ENCODE results near the gene MYO16. TPM values are rescaled to one million over a fixed set of nuclear protein-coding genes. Genes with fewer than 3 reads are reported as not detected.

The MYO16 gene
- total and polyA plus RNA-seq, 9 donors, result under 0.01 to 0.37 (median 0.16) TPM; not detected in 2

DNA sequence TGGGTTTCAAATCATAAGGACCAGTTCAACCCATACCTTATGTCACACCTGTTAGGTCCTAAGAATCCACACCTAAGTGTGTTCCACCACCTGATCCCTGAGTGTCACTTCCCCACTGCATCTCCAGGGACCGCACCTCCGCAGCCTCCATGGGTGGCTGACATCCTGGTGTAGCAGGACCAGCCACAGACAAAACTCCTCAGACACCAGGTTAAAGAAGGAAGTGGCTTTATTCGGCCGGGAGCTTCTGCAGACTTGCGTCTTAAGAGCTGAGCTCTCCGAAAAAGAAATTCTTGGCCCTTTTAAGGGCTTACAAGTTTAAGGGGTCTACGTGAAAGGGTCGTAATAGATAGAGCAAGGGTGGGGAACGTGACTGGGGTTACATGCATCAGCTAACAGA lies 509.9 kb downstream of the MYO16 start:
- no peak overlapping the region for H3K4me3 ChIP-seq
- no peaks in the 10 kb centered on the region for H3K9me3 ChIP-seq
- intact Hi-C loops (cut with DNase I), result no loop called here
- TF ChIP-seq, protein P1, sequence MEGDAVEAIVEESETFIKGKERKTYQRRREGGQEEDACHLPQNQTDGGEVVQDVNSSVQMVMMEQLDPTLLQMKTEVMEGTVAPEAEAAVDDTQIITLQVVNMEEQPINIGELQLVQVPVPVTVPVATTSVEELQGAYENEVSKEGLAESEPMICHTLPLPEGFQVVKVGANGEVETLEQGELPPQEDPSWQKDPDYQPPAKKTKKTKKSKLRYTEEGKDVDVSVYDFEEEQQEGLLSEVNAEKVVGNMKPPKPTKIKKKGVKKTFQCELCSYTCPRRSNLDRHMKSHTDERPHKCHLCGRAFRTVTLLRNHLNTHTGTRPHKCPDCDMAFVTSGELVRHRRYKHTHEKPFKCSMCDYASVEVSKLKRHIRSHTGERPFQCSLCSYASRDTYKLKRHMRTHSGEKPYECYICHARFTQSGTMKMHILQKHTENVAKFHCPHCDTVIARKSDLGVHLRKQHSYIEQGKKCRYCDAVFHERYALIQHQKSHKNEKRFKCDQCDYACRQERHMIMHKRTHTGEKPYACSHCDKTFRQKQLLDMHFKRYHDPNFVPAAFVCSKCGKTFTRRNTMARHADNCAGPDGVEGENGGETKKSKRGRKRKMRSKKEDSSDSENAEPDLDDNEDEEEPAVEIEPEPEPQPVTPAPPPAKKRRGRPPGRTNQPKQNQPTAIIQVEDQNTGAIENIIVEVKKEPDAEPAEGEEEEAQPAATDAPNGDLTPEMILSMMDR (IDR thresholded peaks at IDR 0.05), result no peak
- TF ChIP-seq POLR2A (IDR thresholded peaks at IDR 0.05), result no peak
- no peak for TF ChIP-seq EP300 (IDR thresholded peaks at IDR 0.05)
- H3K27me3 ChIP-seq, result no peaks in the 10 kb centered on the region
- no peak for DNase-seq
- no peaks in the 10 kb centered on the region for H3K36me3 ChIP-seq
- 96 to 98% (median 97%) methylated on average over 9 of the region's 9 CpGs for WGBS, 3 donors
- H3K4me1 ChIP-seq (ENCODE audit: insufficient read depth), result no peaks in the 10 kb centered on the region
- H3K27ac ChIP-seq, result no peak overlapping the region

DNA sequence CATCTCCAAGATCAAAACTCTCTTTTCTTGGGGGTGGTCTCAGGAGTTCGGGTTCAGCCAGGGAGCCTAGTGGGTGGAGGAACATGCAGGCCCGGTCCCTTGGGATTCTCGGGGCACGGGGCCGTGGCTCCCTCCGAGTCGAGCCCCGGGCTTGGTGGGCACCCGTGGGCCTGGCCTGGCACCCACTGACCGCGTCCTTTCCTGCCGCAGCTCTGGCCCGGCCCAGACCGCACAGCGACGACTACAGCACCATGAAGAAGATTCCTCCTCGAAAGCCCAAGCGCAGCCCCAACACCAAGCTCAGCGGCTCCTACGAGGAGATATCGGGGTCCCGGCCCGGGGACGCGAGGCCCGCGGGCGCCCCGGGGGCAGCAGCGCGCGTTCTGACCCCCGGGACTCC lies 510.6 kb downstream of the MYO16 start:
- no peaks in the 10 kb centered on the region for H3K4me1 ChIP-seq (ENCODE audit: insufficient read depth)
- H3K27me3 ChIP-seq, result no peaks in the 10 kb centered on the region
- no peak overlapping the region for H3K4me3 ChIP-seq
- intact Hi-C loops (cut with DNase I), result loop anchor here in 1 of 4 donors (10.0 kb wide), 1 partner anchor 965 kb away; no protein-coding TSS in a partner anchor
- DNase-seq, result no peak
- no peak overlapping the region for H3K27ac ChIP-seq
- H3K36me3 ChIP-seq, result no peaks in the 10 kb centered on the region
- TF ChIP-seq, protein P1 (IDR thresholded peaks at IDR 0.05), result no peak
- no peak for TF ChIP-seq POLR2A (IDR thresholded peaks at IDR 0.05)
- no peak for TF ChIP-seq EP300 (IDR thresholded peaks at IDR 0.05)
- no peaks in the 10 kb centered on the region for H3K9me3 ChIP-seq
- 64 to 95% (median 69%) methylated on average over 14 to 33 of the region's 33 CpGs for whole genome bisulfite sequencing, 3 donors

DNA sequence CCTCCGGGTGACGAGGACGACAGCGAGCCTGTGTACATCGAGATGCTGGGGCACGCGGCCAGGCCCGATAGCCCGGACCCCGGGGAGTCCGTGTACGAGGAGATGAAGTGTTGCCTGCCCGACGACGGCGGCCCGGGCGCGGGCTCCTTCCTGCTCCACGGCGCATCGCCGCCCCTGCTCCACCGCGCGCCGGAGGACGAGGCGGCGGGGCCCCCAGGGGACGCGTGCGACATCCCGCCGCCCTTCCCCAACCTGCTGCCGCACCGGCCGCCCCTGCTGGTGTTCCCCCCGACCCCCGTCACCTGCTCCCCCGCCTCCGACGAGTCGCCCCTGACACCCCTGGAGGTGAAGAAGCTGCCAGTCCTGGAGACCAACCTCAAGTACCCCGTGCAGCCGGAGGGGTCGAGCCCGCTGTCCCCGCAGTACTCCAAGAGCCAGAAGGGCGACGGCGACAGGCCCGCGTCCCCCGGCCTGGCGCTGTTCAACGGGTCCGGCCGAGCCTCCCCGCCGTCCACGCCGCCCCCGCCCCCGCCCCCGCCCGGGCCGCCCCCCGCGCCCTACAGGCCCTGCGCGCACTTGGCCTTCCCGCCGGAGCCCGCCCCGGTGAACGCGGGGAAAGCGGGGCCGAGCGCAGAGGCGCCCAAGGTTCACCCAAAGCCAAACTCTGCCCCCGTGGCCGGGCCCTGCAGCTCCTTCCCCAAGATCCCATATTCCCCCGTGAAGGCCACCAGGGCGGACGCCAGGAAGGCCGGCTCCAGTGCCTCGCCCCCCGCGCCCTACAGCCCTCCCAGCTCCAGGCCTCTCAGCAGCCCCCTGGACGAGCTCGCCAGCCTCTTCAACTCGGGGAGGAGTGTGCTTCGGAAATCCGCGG lies 511.3 kb downstream of the MYO16 start:
- TF ChIP-seq, protein P1 (IDR thresholded peaks at IDR 0.05), result no peak
- TF ChIP-seq POLR2A (IDR thresholded peaks at IDR 0.05) (no peak), EP300 (IDR thresholded peaks at IDR 0.05) (no peak)
- WGBS, 3 donors, result 6 to 14% (median 10%) methylated on average over 70 to 97 of the region's 97 CpGs
- Histone ChIP-seq H3K27me3 (no peaks in the 10 kb centered on the region), H3K4me3 (no peak overlapping the region), H3K4me1 (ENCODE audit: insufficient read depth) (no peaks in the 10 kb centered on the region), H3K9me3 (no peaks in the 10 kb centered on the region), H3K27ac (no peak overlapping the region), H3K36me3 (no peaks in the 10 kb centered on the region)
- DNase-seq, result no peak
- intact Hi-C loops (cut with DNase I), result loop anchor here in 1 of 4 donors (10.0 kb wide), 1 partner anchor 964 kb away; no protein-coding TSS in a partner anchor

DNA sequence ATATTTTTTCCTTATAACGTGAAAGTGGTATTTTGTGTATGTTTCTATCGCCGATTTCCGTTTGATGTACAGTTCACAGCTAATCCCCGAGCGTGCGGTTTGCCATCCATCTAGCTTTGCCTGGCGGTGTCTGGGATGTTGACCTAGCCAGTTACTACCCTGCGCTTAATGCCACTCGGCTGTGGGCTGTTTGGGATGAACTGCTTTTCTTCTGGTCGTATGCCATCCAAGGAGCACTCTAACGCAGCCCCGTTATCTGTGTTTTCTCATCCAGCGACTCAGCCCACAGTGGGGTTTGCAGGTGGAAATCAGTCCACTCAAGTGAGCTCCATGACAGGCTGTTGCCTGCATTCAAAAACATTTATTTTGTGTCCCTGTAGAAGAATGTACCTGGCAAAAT lies 512.3 kb downstream of the MYO16 start:
- H3K4me3 ChIP-seq, result no peak overlapping the region

More for the DNA sequence above, 512.3 kb downstream of the MYO16 start:
- H3K27me3 ChIP-seq, result no peaks in the 10 kb centered on the region
- H3K9me3 ChIP-seq, result no peaks in the 10 kb centered on the region
- no peak for TF ChIP-seq EP300 (IDR thresholded peaks at IDR 0.05)
- TF ChIP-seq POLR2A (IDR thresholded peaks at IDR 0.05), result no peak
- TF ChIP-seq, protein P1 (IDR thresholded peaks at IDR 0.05), result no peak
- intact Hi-C loops (cut with DNase I), result loop anchor here in 1 of 4 donors (10.0 kb wide), 1 partner anchor 963 kb away; no protein-coding TSS in a partner anchor
- 94 to 97% (median 95%) methylated on average over 14 of the region's 14 CpGs for WGBS, 3 donors
- H3K36me3 ChIP-seq, result no peaks in the 10 kb centered on the region
- no peak for DNase-seq
- H3K27ac ChIP-seq, result no peak overlapping the region
- H3K4me1 ChIP-seq (ENCODE audit: insufficient read depth), result no peaks in the 10 kb centered on the region

Data from ovary (tissue), 9 donors.